ENCODE results near the gene CAMK1D. TPM values are rescaled to one million over a fixed set of nuclear protein-coding genes. Genes with fewer than 3 reads are reported as not detected.

The CAMK1D gene
- total RNA-seq, 1 donor from 2014 or later: 12.8 TPM

DNA sequence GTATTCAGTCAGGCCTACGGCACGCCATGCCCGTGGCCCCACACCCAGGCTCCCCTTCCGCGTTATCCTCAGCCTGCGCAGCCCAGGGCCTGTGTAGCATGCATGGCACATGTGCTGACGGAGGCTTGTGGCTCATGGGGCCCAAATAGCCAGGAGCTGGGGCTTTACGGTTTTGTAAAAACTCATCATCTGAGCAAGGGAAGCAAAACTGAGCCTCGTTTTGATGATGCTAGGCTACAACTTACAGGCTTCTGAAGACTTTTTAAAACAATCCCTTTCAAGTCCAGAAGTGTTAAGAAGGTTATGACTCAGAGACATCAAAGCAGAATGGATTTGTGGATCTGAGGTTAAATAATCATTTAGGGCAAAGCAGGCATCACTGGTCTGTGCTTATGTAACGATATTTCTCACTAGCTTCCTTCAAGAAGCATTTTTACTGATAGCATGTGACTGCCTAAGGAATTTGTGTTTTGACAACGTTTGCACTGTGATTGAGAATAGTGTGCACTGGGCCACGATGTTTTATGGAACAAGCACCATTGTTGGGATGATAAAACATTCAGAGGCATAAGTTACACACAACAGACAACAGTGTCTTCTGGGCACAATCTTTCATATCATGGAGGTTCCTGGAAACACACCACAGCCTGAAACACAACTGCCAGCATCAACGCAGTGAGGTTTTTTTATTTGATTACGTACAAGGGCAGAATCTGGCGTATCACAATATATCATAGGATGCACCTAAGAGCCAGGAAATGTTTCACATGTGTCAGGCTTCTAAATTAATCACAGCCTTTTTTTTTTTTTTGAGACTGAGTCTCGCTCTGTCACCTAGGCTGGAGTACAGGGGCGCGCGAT is 377.9 kb downstream of the CAMK1D start:
- no peak for DNase-seq (ENCODE audit: extremely low spot score in 2 of 2)
- Histone ChIP-seq H3K27ac (no peak overlapping the region), H3K27me3 (no peaks in the 10 kb centered on the region), H3K36me3 (no peaks in the 10 kb centered on the region), H3K4me3 (no peak overlapping the region), H3K4me1 (peaks cover 31% of the 10 kb centered on the region), H3K9me3 (no peaks in the 10 kb centered on the region)
- TF ChIP-seq, protein P1, sequence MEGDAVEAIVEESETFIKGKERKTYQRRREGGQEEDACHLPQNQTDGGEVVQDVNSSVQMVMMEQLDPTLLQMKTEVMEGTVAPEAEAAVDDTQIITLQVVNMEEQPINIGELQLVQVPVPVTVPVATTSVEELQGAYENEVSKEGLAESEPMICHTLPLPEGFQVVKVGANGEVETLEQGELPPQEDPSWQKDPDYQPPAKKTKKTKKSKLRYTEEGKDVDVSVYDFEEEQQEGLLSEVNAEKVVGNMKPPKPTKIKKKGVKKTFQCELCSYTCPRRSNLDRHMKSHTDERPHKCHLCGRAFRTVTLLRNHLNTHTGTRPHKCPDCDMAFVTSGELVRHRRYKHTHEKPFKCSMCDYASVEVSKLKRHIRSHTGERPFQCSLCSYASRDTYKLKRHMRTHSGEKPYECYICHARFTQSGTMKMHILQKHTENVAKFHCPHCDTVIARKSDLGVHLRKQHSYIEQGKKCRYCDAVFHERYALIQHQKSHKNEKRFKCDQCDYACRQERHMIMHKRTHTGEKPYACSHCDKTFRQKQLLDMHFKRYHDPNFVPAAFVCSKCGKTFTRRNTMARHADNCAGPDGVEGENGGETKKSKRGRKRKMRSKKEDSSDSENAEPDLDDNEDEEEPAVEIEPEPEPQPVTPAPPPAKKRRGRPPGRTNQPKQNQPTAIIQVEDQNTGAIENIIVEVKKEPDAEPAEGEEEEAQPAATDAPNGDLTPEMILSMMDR (IDR thresholded peaks at IDR 0.05): no peak
- TF ChIP-seq POLR2A (IDR thresholded peaks at IDR 0.05): no peak
- no peak for TF ChIP-seq POLR2AphosphoS5 (IDR thresholded peaks at IDR 0.05; ENCODE audit: insufficient read depth in 1 of 2, low read depth in 1 of 2)
- intact Hi-C loops (cut with DNase I): loop anchor here (10.0 kb wide), 1 partner anchor 178 kb away; no protein-coding TSS in a partner anchor

DNA sequence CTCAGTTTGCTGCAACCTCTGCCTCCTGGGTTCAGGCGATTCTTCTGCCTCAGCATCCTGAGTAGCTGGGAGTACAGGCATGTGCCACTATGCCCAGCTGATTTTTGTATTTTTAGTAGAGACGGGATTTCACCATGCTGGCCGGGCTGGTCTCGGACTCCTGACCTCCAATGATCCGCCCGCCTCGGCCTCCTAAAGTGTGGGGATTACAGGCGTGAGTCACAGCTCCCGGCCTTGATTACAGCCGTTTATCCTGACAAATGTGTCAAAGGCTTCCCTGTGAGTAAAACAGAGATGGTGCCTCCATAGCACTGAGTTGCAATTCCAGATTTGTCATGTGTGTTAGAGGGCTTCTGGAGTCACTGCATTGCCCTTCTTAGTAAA is 378.5 kb downstream of the CAMK1D start:
- TF ChIP-seq, protein P1 (IDR thresholded peaks at IDR 0.05): no peak
- no peak for TF ChIP-seq POLR2A (IDR thresholded peaks at IDR 0.05)
- TF ChIP-seq POLR2AphosphoS5 (IDR thresholded peaks at IDR 0.05; ENCODE audit: insufficient read depth in 1 of 2, low read depth in 1 of 2): no peak
- Histone ChIP-seq H3K9me3 (no peaks in the 10 kb centered on the region), H3K36me3 (no peaks in the 10 kb centered on the region), H3K27me3 (no peaks in the 10 kb centered on the region), H3K27ac (no peak overlapping the region), H3K4me3 (no peak overlapping the region), H3K4me1 (peaks cover 31% of the 10 kb centered on the region)
- no peak for DNase-seq (ENCODE audit: extremely low spot score in 2 of 2)
- intact Hi-C loops (cut with DNase I): loop anchor here (10.0 kb wide), 1 partner anchor 177 kb away; no protein-coding TSS in a partner anchor

DNA sequence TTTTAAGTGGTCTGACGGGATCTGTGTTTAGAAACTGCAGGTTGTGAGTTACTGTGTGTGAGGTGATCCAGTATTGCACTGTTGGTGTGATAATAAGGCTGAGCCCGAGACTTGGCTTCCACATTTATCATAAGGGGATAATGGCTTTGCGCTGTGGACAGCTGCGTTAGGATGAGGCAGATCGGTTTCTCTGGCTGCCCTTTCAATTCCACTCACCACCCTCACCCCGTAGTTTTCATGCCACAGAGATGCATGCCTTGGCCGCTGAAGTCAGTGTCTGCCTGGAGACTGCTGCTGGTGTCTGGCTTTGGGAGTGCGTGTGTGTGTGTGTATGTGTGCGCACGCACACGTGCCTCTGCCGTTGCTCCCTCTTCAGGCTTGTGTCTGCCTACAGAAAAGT is 379.1 kb downstream of the CAMK1D start:
- Histone ChIP-seq H3K27me3 (no peaks in the 10 kb centered on the region), H3K9me3 (no peaks in the 10 kb centered on the region), H3K4me1 (peaks cover 31% of the 10 kb centered on the region), H3K4me3 (no peak overlapping the region), H3K27ac (no peak overlapping the region), H3K36me3 (no peaks in the 10 kb centered on the region)
- TF ChIP-seq POLR2AphosphoS5 (IDR thresholded peaks at IDR 0.05; ENCODE audit: insufficient read depth in 1 of 2, low read depth in 1 of 2) (no peak), POLR2A (IDR thresholded peaks at IDR 0.05) (no peak)
- TF ChIP-seq, protein P1 (IDR thresholded peaks at IDR 0.05): no peak
- no peak for DNase-seq (ENCODE audit: extremely low spot score in 2 of 2)
- intact Hi-C loops (cut with DNase I): loop anchor here (10.0 kb wide), 1 partner anchor 176 kb away; no protein-coding TSS in a partner anchor

DNA sequence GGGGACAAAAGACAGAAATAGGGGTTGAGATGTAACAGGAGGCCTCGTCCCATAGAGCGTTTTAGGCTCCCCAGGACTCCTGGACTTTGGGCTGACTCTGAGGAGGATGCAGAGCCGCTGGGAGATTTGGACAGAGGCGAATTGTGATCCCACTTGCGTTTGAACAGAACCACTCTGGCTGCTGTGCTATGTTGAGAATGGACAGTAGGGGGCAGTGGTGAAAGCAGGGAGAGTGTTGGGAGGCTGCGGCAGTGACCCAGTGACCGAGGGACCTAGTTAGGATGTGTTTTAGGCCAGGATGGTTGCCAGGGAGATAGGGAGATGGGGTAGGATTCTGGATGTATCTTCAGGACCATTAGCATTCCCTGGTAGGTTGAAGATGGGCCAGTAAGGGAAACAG is 380.5 kb downstream of the CAMK1D start:
- no peak overlapping the region for H3K27ac ChIP-seq
- intact Hi-C loops (cut with DNase I): loop anchor here (10.0 kb wide), 1 partner anchor 175 kb away; no protein-coding TSS in a partner anchor
- TF ChIP-seq, protein P1 (IDR thresholded peaks at IDR 0.05): no peak
- TF ChIP-seq POLR2AphosphoS5 (IDR thresholded peaks at IDR 0.05; ENCODE audit: insufficient read depth in 1 of 2, low read depth in 1 of 2) (no peak), POLR2A (IDR thresholded peaks at IDR 0.05) (no peak)

More for the DNA sequence above, 380.5 kb downstream of the CAMK1D start:
- DNase-seq (ENCODE audit: extremely low spot score in 2 of 2): no peak
- Histone ChIP-seq H3K4me3 (no peak overlapping the region), H3K36me3 (no peaks in the 10 kb centered on the region), H3K27me3 (no peaks in the 10 kb centered on the region), H3K4me1 (peaks cover 31% of the 10 kb centered on the region), H3K9me3 (no peaks in the 10 kb centered on the region)
